ENCODE measurements around the gene CHST15. TPM values are rescaled to one million over a fixed set of nuclear protein-coding genes. Genes with fewer than 3 reads are reported as not detected.

CHST15 gene
- total RNA-seq, 1 experiment from 2014 or later = 26.7 TPM

DNA sequence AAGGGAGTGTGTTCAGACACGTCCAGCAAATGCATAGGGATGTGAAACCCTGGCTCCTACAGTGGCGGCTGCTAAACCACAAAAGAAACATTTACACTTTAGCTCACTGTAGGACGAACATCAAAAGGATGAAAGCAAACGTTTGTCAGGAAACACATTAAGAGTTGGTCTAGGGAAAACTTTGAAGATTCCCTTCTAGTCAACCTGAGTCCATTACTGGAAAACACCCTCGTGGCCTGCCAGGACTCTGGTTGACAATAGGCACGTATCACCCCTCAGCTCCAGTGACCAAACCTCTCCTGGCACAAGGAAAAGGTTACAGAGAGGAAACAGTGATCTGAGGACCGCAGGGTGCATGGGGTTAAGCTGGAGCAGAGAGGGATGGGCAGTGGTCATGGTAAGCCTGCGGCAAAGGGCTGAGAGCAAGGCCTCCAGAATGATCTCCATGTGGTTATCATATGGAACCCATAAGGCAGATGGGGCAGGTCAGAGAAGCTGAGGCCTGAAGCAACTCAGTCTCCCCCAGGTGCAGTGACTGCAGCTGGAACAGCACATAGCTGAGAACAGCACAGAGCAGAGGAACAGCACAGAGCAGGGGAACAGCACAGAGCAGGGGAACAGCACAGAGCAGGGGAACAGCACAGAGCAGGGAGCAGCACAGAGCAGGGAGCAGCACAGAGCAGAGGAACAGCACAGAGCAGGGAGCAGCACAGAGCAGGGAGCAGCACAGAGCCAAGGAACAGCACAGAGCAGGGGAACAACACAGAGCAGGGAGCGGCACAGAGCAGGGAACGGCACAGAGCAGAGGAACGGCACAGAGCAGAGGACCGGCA, 49.9 kb downstream of the CHST15 start:
- Mint-ChIP-seq H3K9me3 (ENCODE audit: unreplicated experiment) (no peaks in the 10 kb centered on the region), H3K27ac (ENCODE audit: unreplicated experiment) (no peak overlapping the region), H3K36me3 (ENCODE audit: insufficient read depth, unreplicated experiment) (peaks cover 18% of the 10 kb centered on the region), H3K4me3 (ENCODE audit: unreplicated experiment) (no peak overlapping the region), H3K4me1 (ENCODE audit: low read depth, unreplicated experiment) (no peaks in the 10 kb centered on the region), H3K27me3 (ENCODE audit: insufficient read depth, unreplicated experiment) (peaks cover 4% of the 10 kb centered on the region)
- no peaks in the 10 kb centered on the region for H3K27me3 ChIP-seq (replicated peaks; ENCODE audit: control insufficient read depth, insufficient read depth, low read length)
- POLR2A ChIA-PET = no interaction called here
- intact Hi-C loops (cut with micrococcal nuclease; ENCODE audit: unreplicated experiment) = no loop called here
- CTCF ChIA-PET = no interaction called here
- TF ChIP-seq CTCF (IDR thresholded peaks at IDR 0.05; ENCODE audit: insufficient read depth in 1 of 2, low read depth in 1 of 2, low read length in 1 of 2, severe bottlenecking in 1 of 2, unreplicated experiment in 1 of 2) = no peak
- no TSS peak for BruUV-seq (replicated peaks)
- peaks cover 9% of the 10 kb centered on the region; the same call in 1 of the 2 replicates for H3K4me1 ChIP-seq
- no peak overlapping the region for H3K4me3 ChIP-seq (ENCODE audit: low read depth, low read length)
- no peaks in the 10 kb centered on the region; the same call in 1 of the 2 replicates for H3K36me3 ChIP-seq (ENCODE audit: control insufficient read depth, insufficient read depth, low read length)
- no peaks in the 10 kb centered on the region for H3K9me3 ChIP-seq
- no peak for DNase-seq

GRCh38 chr10:124042656-124043309, 50.6 kb downstream of the CHST15 start:
- peaks cover 2% of the 10 kb centered on the region; the same call in 1 of the 2 replicates for H3K4me1 ChIP-seq
- intact Hi-C loops (cut with micrococcal nuclease; ENCODE audit: unreplicated experiment) = no loop called here
- ChIA-PET POLR2A (no interaction called here), CTCF (no interaction called here)
- DNase-seq = no peak
- Mint-ChIP-seq H3K27ac (ENCODE audit: unreplicated experiment) (no peak overlapping the region), H3K27me3 (ENCODE audit: insufficient read depth, unreplicated experiment) (peaks cover 4% of the 10 kb centered on the region), H3K4me3 (ENCODE audit: unreplicated experiment) (no peak overlapping the region), H3K36me3 (ENCODE audit: insufficient read depth, unreplicated experiment) (peaks cover 18% of the 10 kb centered on the region), H3K9me3 (ENCODE audit: unreplicated experiment) (no peaks in the 10 kb centered on the region), H3K4me1 (ENCODE audit: low read depth, unreplicated experiment) (no peaks in the 10 kb centered on the region)
- BruUV-seq (replicated peaks) = no TSS peak
- no peaks in the 10 kb centered on the region; the same call in 1 of the 2 replicates for H3K36me3 ChIP-seq (ENCODE audit: control insufficient read depth, insufficient read depth, low read length)
- H3K9me3 ChIP-seq = no peaks in the 10 kb centered on the region
- TF ChIP-seq CTCF (IDR thresholded peaks at IDR 0.05; ENCODE audit: insufficient read depth in 1 of 2, low read depth in 1 of 2, low read length in 1 of 2, severe bottlenecking in 1 of 2, unreplicated experiment in 1 of 2) = no peak
- H3K27me3 ChIP-seq (replicated peaks; ENCODE audit: control insufficient read depth, insufficient read depth, low read length) = no peaks in the 10 kb centered on the region
- H3K4me3 ChIP-seq (ENCODE audit: low read depth, low read length) = no peak overlapping the region

DNA sequence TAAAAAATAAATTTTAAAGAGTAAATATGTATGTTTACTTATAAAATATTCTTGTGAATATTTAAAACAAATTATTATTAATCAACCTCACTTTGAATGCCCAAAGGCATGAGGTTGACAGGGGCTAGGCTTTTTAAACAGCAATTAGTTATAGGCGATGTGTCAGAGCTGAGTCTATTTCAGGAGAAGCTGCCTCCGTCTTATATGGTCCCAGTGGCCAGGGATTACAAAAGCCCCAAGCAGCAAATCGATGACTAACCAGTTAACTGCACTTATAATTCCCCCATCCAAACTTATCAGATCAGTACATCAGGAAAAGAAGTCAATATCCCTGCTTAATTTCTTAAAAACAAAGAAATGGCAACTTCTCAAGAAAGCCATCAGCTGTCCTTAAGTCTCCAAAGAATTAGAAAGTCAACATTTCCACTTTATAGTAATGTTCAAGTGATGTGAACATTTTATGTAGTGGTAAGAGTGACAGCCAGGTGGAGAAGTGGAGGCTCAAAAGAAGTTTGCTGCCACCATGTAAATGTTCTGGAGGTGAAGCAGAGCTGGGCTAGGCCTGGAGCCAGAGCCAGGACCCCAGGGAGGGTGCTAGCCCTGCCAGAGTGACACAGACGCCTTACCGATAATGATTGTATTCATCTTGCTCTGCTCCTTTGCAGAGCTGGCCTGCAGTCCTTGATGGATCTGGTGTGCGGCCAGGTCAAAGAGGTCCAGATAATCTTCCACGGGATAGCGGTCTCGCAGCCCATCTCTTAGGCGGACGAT, 51.5 kb downstream of the CHST15 start:
- no peak overlapping the region for H3K4me3 ChIP-seq (ENCODE audit: low read depth, low read length)
- no peaks in the 10 kb centered on the region for H3K27me3 ChIP-seq (replicated peaks; ENCODE audit: control insufficient read depth, insufficient read depth, low read length)
- H3K4me3 Mint-ChIP-seq (ENCODE audit: unreplicated experiment) = no peak overlapping the region
- ChIA-PET CTCF (no interaction called here), POLR2A (no interaction called here)
- no peaks in the 10 kb centered on the region; the same call in 1 of the 2 replicates for H3K36me3 ChIP-seq (ENCODE audit: control insufficient read depth, insufficient read depth, low read length)
- H3K4me1 ChIP-seq = no peaks in the 10 kb centered on the region
- no peak for DNase-seq
- H3K4me1 Mint-ChIP-seq (ENCODE audit: low read depth, unreplicated experiment) = no peaks in the 10 kb centered on the region
- no peaks in the 10 kb centered on the region for H3K9me3 ChIP-seq
- intact Hi-C loops (cut with micrococcal nuclease; ENCODE audit: unreplicated experiment) = no loop called here
- TF ChIP-seq CTCF (IDR thresholded peaks at IDR 0.05; ENCODE audit: insufficient read depth in 1 of 2, low read depth in 1 of 2, low read length in 1 of 2, severe bottlenecking in 1 of 2, unreplicated experiment in 1 of 2) = no peak
- no TSS peak for BruUV-seq (replicated peaks)
- no peaks in the 10 kb centered on the region for H3K9me3 Mint-ChIP-seq (ENCODE audit: unreplicated experiment)
- peaks cover 4% of the 10 kb centered on the region for H3K27me3 Mint-ChIP-seq (ENCODE audit: insufficient read depth, unreplicated experiment)
- no peak overlapping the region for H3K27ac Mint-ChIP-seq (ENCODE audit: unreplicated experiment)
- H3K36me3 Mint-ChIP-seq (ENCODE audit: insufficient read depth, unreplicated experiment) = peaks cover 18% of the 10 kb centered on the region

Data from Caco-2 (cell line).